Measurements from ENCODE around the gene WDFY4.
"Not testable (repeated sequence)": the region's sequence is repeated elsewhere in the genome, so short reads cannot be mapped to it uniquely, and the experiment has no call there.

- TF ChIP-seq, protein P1, sequence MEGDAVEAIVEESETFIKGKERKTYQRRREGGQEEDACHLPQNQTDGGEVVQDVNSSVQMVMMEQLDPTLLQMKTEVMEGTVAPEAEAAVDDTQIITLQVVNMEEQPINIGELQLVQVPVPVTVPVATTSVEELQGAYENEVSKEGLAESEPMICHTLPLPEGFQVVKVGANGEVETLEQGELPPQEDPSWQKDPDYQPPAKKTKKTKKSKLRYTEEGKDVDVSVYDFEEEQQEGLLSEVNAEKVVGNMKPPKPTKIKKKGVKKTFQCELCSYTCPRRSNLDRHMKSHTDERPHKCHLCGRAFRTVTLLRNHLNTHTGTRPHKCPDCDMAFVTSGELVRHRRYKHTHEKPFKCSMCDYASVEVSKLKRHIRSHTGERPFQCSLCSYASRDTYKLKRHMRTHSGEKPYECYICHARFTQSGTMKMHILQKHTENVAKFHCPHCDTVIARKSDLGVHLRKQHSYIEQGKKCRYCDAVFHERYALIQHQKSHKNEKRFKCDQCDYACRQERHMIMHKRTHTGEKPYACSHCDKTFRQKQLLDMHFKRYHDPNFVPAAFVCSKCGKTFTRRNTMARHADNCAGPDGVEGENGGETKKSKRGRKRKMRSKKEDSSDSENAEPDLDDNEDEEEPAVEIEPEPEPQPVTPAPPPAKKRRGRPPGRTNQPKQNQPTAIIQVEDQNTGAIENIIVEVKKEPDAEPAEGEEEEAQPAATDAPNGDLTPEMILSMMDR (conservative IDR thresholded peaks at IDR 0.05; ENCODE audit: low read length) = not testable (repeated sequence)
- TF ChIP-seq EZH2phosphoT487 (IDR thresholded peaks at IDR 0.05; ENCODE audit: borderline replicate concordance) = not testable (repeated sequence)
Measured at GRCh38 chr10:48641099-48641690, 43.5 kb upstream of the WDFY4 start.
